Left ventricle myocardium inferior (tissue), 1 donor: ENCODE measurements around the gene AHSG. TPM values are rescaled to one million over a fixed set of nuclear protein-coding genes. Genes with fewer than 3 reads are reported as not detected.

Source experiments
- DNase-seq: peaks from one replicate; pipeline ENCODE4 v3.0.0-alpha.2; 2020
- H3K27ac ChIP-seq: fragments of 200-600 bp; replicated peaks from 2 replicates; pipeline ENCODE4 v1.8.0; 2021
- H3K27me3 ChIP-seq: fragments of 200-600 bp; 2 replicates; pipeline ENCODE4 v1.8.0; 2021; ENCODE audit warnings: low read depth
- H3K36me3 ChIP-seq: fragments of 200-600 bp; 2 replicates; pipeline ENCODE4 v1.8.0; 2021
- H3K4me1 ChIP-seq: fragments of 200-600 bp; 2 replicates; pipeline ENCODE4 v1.8.0; 2021
- H3K4me3 ChIP-seq: fragments of 200-600 bp; 2 replicates; pipeline ENCODE4 v1.8.0; 2021; ENCODE audit warnings: mild to moderate bottlenecking, moderate library complexity
- H3K9me3 ChIP-seq: fragments of 200-600 bp; replicated peaks from 2 replicates; pipeline ENCODE4 v1.8.0; 2021
- CTCF ChIP-seq: fragments of 200-600 bp; IDR thresholded peaks from 2 replicates; pipeline ENCODE4 v1.8.0; 2021; ENCODE audit warnings: antibody characterized with exemption, mild to moderate bottlenecking, borderline replicate concordance
- intact Hi-C: fragments of 100-400 bp; cut with micrococcal nuclease; formaldehyde crosslinking; loops from one replicate; pipeline ENCODE4 v1.11.0; 2022
- total RNA-seq: library from RNA; stranded (reverse); fragmentation: NEBNext Ultra II Directional; extraction: Animal tissue kit (Norgen Biotek cat#: 25700); gene quantifications from one replicate; pipeline ENCODE4 v1.2.1, GENCODE V29; 2021
- donor health status: DM: no; HTN: yes; CAD: no; lungs with severe emphysema.

Gene AHSG
- total RNA-seq, 1 donor from 2014 or later, result not detected

GRCh38 chr3:186614597-186615483 is 2.0 kb downstream of the AHSG start:
- intact Hi-C loops, result no loop called here
- H3K36me3 ChIP-seq, result no peaks in the 10 kb centered on the region
- no peaks in the 10 kb centered on the region for H3K9me3 ChIP-seq
- peak; percentile 68 for DNase-seq
- H3K27me3 ChIP-seq, result peaks cover 58% of the 10 kb centered on the region
- no peak overlapping the region for H3K27ac ChIP-seq
- H3K4me3 ChIP-seq, result no peak overlapping the region
- peak; percentile 95 for TF ChIP-seq CTCF
- H3K4me1 ChIP-seq, result peaks cover 10% of the 10 kb centered on the region

DNA sequence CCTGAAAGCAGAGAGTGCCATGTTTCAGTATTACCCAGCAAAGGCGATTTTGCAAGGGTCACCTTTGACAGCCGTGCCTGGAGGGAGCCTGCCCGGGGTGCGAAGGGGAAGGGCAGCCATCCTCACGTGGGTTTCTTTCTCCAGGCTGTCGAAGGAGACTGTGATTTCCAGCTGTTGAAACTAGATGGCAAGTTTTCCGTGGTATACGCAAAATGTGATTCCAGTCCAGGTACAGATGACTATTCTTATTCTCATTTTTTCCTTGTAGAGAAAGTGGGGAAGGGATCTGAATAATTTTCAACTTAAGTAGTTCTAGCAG is 3.4 kb downstream of the AHSG start:
- H3K4me1 ChIP-seq, result peaks cover 10% of the 10 kb centered on the region
- intact Hi-C loops, result no loop called here
- peaks cover 72% of the 10 kb centered on the region for H3K27me3 ChIP-seq
- H3K9me3 ChIP-seq, result no peaks in the 10 kb centered on the region
- H3K36me3 ChIP-seq, result no peaks in the 10 kb centered on the region
- H3K27ac ChIP-seq, result no peak overlapping the region
- no peak for TF ChIP-seq CTCF
- no peak for DNase-seq
- no peak overlapping the region for H3K4me3 ChIP-seq

DNA sequence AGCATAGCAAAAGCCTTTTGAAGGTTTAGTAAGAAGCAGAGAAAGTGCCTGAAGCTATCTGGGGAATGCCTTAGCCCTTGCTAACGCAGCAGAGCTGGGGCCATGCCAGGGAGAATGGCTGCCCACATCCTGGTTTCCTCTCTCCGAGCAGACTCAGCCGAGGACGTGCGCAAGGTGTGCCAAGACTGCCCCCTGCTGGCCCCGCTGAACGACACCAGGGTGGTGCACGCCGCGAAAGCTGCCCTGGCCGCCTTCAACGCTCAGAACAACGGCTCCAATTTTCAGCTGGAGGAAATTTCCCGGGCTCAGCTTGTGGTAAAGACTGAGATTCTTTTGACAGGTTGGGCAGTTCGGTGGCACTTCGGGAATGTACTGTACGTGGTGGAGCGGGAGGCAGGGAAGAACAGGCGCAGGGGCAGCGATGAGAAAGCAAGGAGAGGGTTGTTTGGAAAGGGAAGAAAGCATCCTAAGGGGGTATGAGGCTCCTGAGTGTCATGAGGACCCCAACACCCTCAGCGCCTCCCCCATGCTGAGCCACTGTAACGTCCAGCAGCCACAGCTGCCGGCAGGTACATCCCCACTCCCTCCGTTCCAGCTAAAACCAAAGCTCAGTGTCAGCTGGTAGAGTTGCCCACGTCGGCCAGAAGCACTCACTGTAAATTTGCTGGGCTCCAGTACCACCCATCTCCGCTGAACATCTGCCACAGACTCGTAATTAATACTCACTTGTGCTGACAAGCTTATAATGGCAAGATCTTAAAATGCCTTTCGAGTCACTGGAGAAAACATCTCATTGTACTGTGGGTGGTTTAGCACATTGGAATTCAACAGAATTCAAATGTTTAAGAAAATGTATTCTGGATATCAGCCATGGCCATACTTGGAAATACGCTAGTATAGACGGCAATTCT is 4.4 kb downstream of the AHSG start:
- no peak overlapping the region for H3K27ac ChIP-seq
- H3K9me3 ChIP-seq, result no peaks in the 10 kb centered on the region
- peaks cover 10% of the 10 kb centered on the region for H3K4me1 ChIP-seq
- TF ChIP-seq CTCF, result peak; percentile 86
- peaks cover 72% of the 10 kb centered on the region for H3K27me3 ChIP-seq
- peak overlapping the region; percentile 39 for H3K4me3 ChIP-seq
- no peaks in the 10 kb centered on the region for H3K36me3 ChIP-seq
- DNase-seq, result peak; percentile 77
- intact Hi-C loops, result no loop called here

GRCh38 chr3:186618318-186618938 is 5.6 kb downstream of the AHSG start:
- intact Hi-C loops, result no loop called here
- TF ChIP-seq CTCF, result no peak
- Histone ChIP-seq H3K9me3 (no peaks in the 10 kb centered on the region), H3K27me3 (peaks cover 62% of the 10 kb centered on the region), H3K4me3 (no peak overlapping the region), H3K27ac (no peak overlapping the region), H3K4me1 (peaks cover 10% of the 10 kb centered on the region), H3K36me3 (no peaks in the 10 kb centered on the region)
- no peak for DNase-seq

DNA sequence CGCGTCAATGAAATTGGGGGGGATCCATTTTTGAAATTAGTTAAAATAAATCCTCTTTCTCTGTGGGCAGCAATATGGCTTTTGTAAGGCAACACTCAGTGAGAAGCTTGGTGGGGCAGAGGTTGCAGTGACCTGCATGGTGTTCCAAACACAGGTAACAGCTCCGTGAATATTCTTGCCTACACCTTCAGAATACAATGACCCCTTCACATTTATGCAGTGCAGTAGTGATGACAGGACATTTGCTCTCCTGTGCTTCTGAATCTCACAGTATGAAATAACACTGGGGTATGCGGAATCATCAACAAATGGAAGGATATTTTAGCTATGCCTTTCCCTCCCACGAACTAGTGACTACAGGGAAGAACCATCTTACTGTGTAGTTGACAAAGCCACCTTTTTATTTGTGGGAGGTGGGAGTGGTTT is 6.9 kb downstream of the AHSG start:
- H3K36me3 ChIP-seq, result no peaks in the 10 kb centered on the region
- peaks cover 10% of the 10 kb centered on the region for H3K4me1 ChIP-seq
- no peaks in the 10 kb centered on the region for H3K9me3 ChIP-seq
- no peak overlapping the region for H3K4me3 ChIP-seq
- intact Hi-C loops, result no loop called here
- no peak overlapping the region for H3K27ac ChIP-seq
- H3K27me3 ChIP-seq, result peaks cover 49% of the 10 kb centered on the region
- no peak for DNase-seq
- TF ChIP-seq CTCF, result no peak
